GM12878 (cell line): Measurements from ENCODE around the gene CYTH3. TPM values are rescaled to one million over a fixed set of nuclear protein-coding genes. Genes with fewer than 3 reads are reported as not detected.

ENCODE experiments used
- ATAC-seq: fragments of 200-7000 bp; cut with Tn5 transposase; 3 replicates; pipeline ENCODE4 v1.9.1; 2020; ENCODE audit warnings: mild to moderate bottlenecking, moderate library complexity
- BruUV-seq: library from RNA; stranded (reverse); fragments of 400-500 nt; replicated peaks from 2 replicates; lab custom pipeline; 2021; lab: Mats Ljungman, UMichigan
- CTCF ChIA-PET: fragments of 300-600 bp; sonication (Branson Sonifier 250); formaldehyde crosslinking; extraction: SDS; loops from one replicate; lab custom pipeline; 2021; ENCODE audit warnings: inconsistent platforms; lab: Yijun Ruan, JAX
- POLR2A ChIA-PET: fragments of 350-600 bp; formaldehyde crosslinking; extraction: SDS; loops from one replicate; lab custom pipeline; 2021; ENCODE audit warnings: inconsistent platforms; lab: Charles Lee
- RAD21 ChIA-PET: fragments of 300-600 bp; sonication (Branson Sonifier 250); formaldehyde crosslinking; loops from one replicate; lab custom pipeline; 2023; ENCODE audit warnings: antibody characterized with exemption; ENCODE audit not compliant: unreplicated experiment; lab: Charles Lee
- SMC1A ChIA-PET: fragments of 300-600 bp; sonication (Branson Sonifier 250); formaldehyde crosslinking; loops from one replicate; lab custom pipeline; 2023; ENCODE audit not compliant: unreplicated experiment, uncharacterized antibody; lab: Charles Lee
- DNase-seq: peaks from one replicate; pipeline ENCODE4 v3.0.0-alpha.2; 2011; ENCODE audit warnings: low read depth, low spot score
- FAIRE-seq: peaks from 3 replicates; lab custom pipeline; 2011; peaks lifted over from hg19 to GRCh38; lab: Jason Lieb, UNC
- H2AFZ ChIP-seq: 2 replicates; pipeline ENCODE4 v1.6.0; 2011; ENCODE audit warnings: low read depth, low read length, control low read depth; ENCODE audit not compliant: control insufficient read depth
- H3K27ac ChIP-seq: 2 replicates; pipeline ENCODE4 v1.5.1; 2011; ENCODE audit warnings: control low read depth; ENCODE audit not compliant: control insufficient read depth, insufficient read depth
- H3K27me3 ChIP-seq, 2 experiments: replicated peaks in 1 of 2; 2 replicates each; pipeline versions ENCODE4 v1.6.0 to v1.6.1; 2011; ENCODE audit warnings: low read length in 1 of 2; ENCODE audit not compliant: control insufficient read depth in 2 of 2, insufficient read depth in 2 of 2
- H3K36me3 ChIP-seq, 2 experiments: 2 replicates each; pipeline ENCODE4 v1.5.1; 2011; ENCODE audit warnings: low read length in 1 of 2; ENCODE audit not compliant: control insufficient read depth in 2 of 2, insufficient read depth in 2 of 2
- H3K4me1 ChIP-seq: 2 replicates; pipeline ENCODE4 v1.6.1; 2011; ENCODE audit warnings: mild to moderate bottlenecking, low read length, moderate library complexity, mixed read lengths; ENCODE audit not compliant: control insufficient read depth, insufficient read depth
- H3K4me2 ChIP-seq: 2 replicates; pipeline ENCODE4 v1.6.0; 2011; ENCODE audit warnings: control low read depth; ENCODE audit not compliant: control insufficient read depth, insufficient read depth
- H3K4me3 ChIP-seq: fragments of 200-600 bp; sonication (generic); 2 replicates; pipeline ENCODE4 v1.5.1; 2016
- H3K79me2 ChIP-seq: 2 replicates; pipeline ENCODE4 v1.6.0; 2011; ENCODE audit warnings: low read length; ENCODE audit not compliant: control insufficient read depth, insufficient read depth
- H3K9ac ChIP-seq: 2 replicates; pipeline ENCODE4 v1.8.0; 2011; ENCODE audit warnings: low read length, control low read depth, mixed read lengths; ENCODE audit not compliant: control insufficient read depth, insufficient read depth
- H3K9me3 ChIP-seq: replicated peaks from 3 replicates; pipeline ENCODE4 v1.5.1; 2011; ENCODE audit warnings: mild to moderate bottlenecking, low read length; ENCODE audit not compliant: control insufficient read depth, insufficient read depth
- H4K20me1 ChIP-seq: 2 replicates; pipeline ENCODE4 v1.6.0; 2011; ENCODE audit not compliant: control insufficient read depth, insufficient read depth
- SMARCA5 ChIP-seq: fragments of 450-650 bp; IDR thresholded peaks from 2 replicates; pipeline ENCODE4 v1.6.1; 2017; ENCODE audit warnings: mild to moderate bottlenecking
- WGBS: methylation state at CpG from one replicate; pipeline ENCODE4 v1.1.6; 2016; ENCODE audit warnings: low lambda C conversion rate; ENCODE audit not compliant: insufficient replicate concordance, insufficient coverage; ENCODE audit errors: missing lambda C conversion rate; 5-methylcytosine and 5-hydroxymethylcytosine counted together
- in situ Hi-C: fragments of 300-500 bp; cut with MboI; formaldehyde crosslinking; loops from 9 replicates; pipeline ENCODE4 v1.14.3; 2018; ENCODE audit warnings: mixed read lengths
- intact Hi-C: fragments of 100-400 bp; cut with micrococcal nuclease; formaldehyde crosslinking; loops from one replicate; pipeline ENCODE4 v1.14.2; 2022; ENCODE audit not compliant: unreplicated experiment
- polyA plus RNA-seq, 11 experiments: library from polyadenylated mRNA; depleted of rRNA in 4 of 11; unstranded in 6 of 11; stranded (reverse) in 5 of 11; fragments of >200 nt; fragmentation: Nextera tagmentation in 4 of 11; fragmentation: Illumina TruSeq in 1 of 11; extraction: Ambion mirVana in 4 of 11; extraction: Trizol in 1 of 11; gene quantifications; 1 replicate in 1 of 11; 2 replicates in 10 of 11; pipeline versions ENCODE4 v1.2.1 to v1.2.3, GENCODE V29; 2011 to 2016; ENCODE audit warnings: inconsistent platforms in 2 of 11, missing spikeins in 2 of 11, low read depth in 1 of 11
- total RNA-seq, 4 experiments: library from RNA; depleted of rRNA in 3 of 4; stranded (reverse); fragments of >200 nt in 3 of 4; fragmentation: Illumina TruSeq in 1 of 4; extraction: Trizol in 1 of 4; gene quantifications; 2 replicates each; pipeline versions ENCODE4 v1.2.1 to v1.2.3, GENCODE V29; 2013 to 2021
- TF ChIP-seq, protein P1 (sequence below): fragments of 450-650 bp; formaldehyde crosslinking; IDR thresholded peaks from 2 replicates; pipeline ENCODE4 v1.4.0; 2022; ENCODE audit warnings: mild to moderate bottlenecking, moderate library complexity
- TF ChIP-seq, protein P2 (sequence below): fragments of 450-650 bp; IDR thresholded peaks from 2 replicates; pipeline ENCODE4 v1.6.1; 2017; ENCODE audit warnings: mild to moderate bottlenecking, low read depth, inconsistent platforms; ENCODE audit not compliant: poor library complexity, severe bottlenecking

CYTH3 gene
- total and polyA plus RNA-seq, 10 of the 15 experiments (the other 5 are each of a cell fraction or from before 2014, with no cell fraction given) = 0.45 to 28.2 (median 15.7) TPM

DNA sequence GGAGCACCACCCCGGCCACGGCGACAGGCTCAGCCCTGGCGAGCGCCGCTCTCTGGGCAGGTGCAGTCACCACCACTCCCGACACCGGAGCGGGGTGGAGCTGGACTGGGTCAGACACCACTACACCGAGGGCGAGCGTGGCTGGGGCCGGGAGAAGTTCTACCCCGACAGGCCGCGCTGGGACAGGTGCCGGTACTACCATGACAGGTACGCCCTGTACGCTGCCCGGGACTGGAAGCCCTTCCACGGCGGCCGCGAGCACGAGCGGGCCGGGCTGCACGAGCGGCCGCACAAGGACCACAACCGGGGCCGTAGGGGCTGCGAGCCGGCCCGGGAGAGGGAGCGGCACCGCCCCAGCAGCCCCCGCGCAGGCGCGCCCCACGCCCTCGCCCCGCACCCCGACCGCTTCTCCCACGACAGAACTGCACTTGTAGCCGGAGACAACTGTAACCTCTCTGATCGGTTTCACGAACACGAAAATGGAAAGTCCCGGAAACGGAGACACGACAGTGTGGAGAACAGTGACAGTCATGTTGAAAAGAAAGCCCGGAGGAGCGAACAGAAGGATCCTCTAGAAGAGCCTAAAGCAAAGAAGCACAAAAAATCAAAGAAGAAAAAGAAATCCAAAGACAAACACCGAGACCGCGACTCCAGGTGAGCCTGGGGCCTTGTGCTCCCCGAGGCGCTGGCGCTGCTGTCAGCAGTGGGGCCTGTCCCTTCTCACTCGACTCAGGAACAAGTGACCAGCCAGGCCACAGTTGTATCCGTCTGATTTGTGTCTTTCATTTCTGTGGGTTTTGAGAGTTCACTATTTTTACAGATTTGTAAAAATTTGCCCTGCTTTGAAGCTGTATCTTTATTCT, 117.7 kb downstream of the CYTH3 start:
- no peaks in the 10 kb centered on the region for H3K9me3 ChIP-seq
- no TSS peak for BruUV-seq
- in situ Hi-C loops (no loop called here), intact Hi-C loops (no loop called here)
- ChIA-PET SMC1A (no interaction called here), POLR2A (no interaction called here), RAD21 (no interaction called here), CTCF (no interaction called here)
- no peak for DNase-seq
- no peak for FAIRE-seq
- H3K9ac ChIP-seq = no peak overlapping the region
- no peak overlapping the region for H2AFZ ChIP-seq
- H4K20me1 ChIP-seq = no peaks in the 10 kb centered on the region
- H3K4me1 ChIP-seq = no peaks in the 10 kb centered on the region
- TF ChIP-seq, protein P1, sequence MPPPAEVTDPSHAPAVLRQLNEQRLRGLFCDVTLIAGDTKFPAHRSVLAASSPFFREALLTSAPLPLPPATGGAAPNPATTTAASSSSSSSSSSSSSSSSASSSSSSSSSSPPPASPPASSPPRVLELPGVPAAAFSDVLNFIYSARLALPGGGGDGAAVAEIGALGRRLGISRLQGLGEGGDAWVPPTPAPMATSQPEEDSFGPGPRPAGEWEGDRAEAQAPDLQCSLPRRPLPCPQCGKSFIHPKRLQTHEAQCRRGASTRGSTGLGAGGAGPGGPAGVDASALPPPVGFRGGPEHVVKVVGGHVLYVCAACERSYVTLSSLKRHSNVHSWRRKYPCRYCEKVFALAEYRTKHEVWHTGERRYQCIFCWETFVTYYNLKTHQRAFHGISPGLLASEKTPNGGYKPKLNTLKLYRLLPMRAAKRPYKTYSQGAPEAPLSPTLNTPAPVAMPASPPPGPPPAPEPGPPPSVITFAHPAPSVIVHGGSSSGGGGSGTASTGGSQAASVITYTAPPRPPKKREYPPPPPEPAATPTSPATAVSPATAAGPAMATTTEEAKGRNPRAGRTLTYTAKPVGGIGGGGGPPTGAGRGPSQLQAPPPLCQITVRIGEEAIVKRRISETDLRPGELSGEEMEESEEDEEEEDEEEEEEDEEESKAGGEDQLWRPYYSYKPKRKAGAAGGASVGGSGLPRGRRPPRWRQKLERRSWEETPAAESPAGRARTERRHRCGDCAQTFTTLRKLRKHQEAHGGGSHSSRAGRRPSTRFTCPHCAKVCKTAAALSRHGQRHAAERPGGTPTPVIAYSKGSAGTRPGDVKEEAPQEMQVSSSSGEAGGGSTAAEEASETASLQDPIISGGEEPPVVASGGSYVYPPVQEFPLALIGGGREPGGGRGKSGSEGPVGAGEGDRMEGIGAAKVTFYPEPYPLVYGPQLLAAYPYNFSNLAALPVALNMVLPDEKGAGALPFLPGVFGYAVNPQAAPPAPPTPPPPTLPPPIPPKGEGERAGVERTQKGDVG (CRISPR knock-in tag) = no peak
- TF ChIP-seq, protein P2, sequence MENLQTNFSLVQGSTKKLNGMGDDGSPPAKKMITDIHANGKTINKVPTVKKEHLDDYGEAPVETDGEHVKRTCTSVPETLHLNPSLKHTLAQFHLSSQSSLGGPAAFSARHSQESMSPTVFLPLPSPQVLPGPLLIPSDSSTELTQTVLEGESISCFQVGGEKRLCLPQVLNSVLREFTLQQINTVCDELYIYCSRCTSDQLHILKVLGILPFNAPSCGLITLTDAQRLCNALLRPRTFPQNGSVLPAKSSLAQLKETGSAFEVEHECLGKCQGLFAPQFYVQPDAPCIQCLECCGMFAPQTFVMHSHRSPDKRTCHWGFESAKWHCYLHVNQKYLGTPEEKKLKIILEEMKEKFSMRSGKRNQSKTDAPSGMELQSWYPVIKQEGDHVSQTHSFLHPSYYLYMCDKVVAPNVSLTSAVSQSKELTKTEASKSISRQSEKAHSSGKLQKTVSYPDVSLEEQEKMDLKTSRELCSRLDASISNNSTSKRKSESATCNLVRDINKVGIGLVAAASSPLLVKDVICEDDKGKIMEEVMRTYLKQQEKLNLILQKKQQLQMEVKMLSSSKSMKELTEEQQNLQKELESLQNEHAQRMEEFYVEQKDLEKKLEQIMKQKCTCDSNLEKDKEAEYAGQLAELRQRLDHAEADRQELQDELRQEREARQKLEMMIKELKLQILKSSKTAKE = no peak
- no peak for TF ChIP-seq SMARCA5
- 97% methylated on average over 53 of the region's 64 CpGs for WGBS
- no peaks in the 10 kb centered on the region for H3K27me3 ChIP-seq
- H3K27ac ChIP-seq = no peak overlapping the region
- ATAC-seq = no peak
- H3K79me2 ChIP-seq = no peaks in the 10 kb centered on the region
- H3K4me2 ChIP-seq = no peak overlapping the region
- H3K36me3 ChIP-seq = peaks cover 2 to 26% of the 10 kb centered on the region in 2 experiments
- H3K4me3 ChIP-seq = no peak overlapping the region
